ENCODE data around the gene CMTM7. TPM values are rescaled to one million over a fixed set of nuclear protein-coding genes. Genes with fewer than 3 reads are reported as not detected.

The CMTM7 gene
- total RNA-seq (10 to 100 TPM; 38.6 to 60.1 (median 49.5) TPM), polyA plus RNA-seq (100 to 1,000 TPM in 1 of 2 donors, 10 to 100 TPM in 1; 87.7 to 157 TPM), total RNA-seq (34.3 reads per million, percentile 63 among the genes with 10 or more reads in this experiment)

- Mint-ChIP-seq H3K27ac (peak within 1 kb of the TSS; percentile 93 to 100 (median 98)), H3K27me3 (no peaks in the 10 kb centered on the region), H3K36me3 (peaks cover 0 to 28% (median 4%) of the 10 kb centered on the region in 5 donors), H3K4me3 (peak within 1 kb of the TSS; percentile 84 to 99 (median 98)), H3K9me3 (peaks cover 0 to 3% (median 0%) of the 10 kb centered on the region in 11 donors), H3K4me1 (peaks cover 30 to 70% (median 55%) of the 10 kb centered on the region in 7 donors)
- Histone ChIP-seq H3K27me3 (ENCODE audit: control insufficient read depth in 2 of 2, insufficient read depth in 2 of 2, low read length in 2 of 2) (no peaks in the 10 kb centered on the region), H3K27ac (ENCODE audit: low read depth, low read length) (peak within 1 kb of the TSS; percentile 83), H3K4me3 (ENCODE audit: low read length) (peak within 1 kb of the TSS; percentile 81), H3K4me1 (ENCODE audit: control insufficient read depth in 2 of 2, insufficient read depth in 2 of 2, low read length in 2 of 2) (peaks cover 17 to 25% of the 10 kb centered on the region in 2 donors), H3K36me3 (ENCODE audit: control insufficient read depth in 2 of 3, insufficient read depth in 3 of 3, low read length in 3 of 3) (peaks cover 0 to 4% (median 0%) of the 10 kb centered on the region in 3 experiments), H3K9me3 (ENCODE audit: control insufficient read depth in 2 of 3, low read length in 3 of 3) (no peaks in the 10 kb centered on the region)
- ChIA-PET CTCF (interaction anchor here (0.5 to 2.9 kb wide), 5 partner anchors 15 to 76 kb away, joined by 3 to 10 read pairs (median 6); no protein-coding TSS in a partner anchor), POLR2A (interaction anchor here (0.7 to 3.3 kb wide), 24 partner anchors 9 to 293 kb away, joined by 3 to 33 read pairs (median 6); partner anchors contain the start of gene CNOT10)
- ATAC-seq (peak; percentile 75), DNase-seq (peak; percentile 33 to 68 (median 62))
- intact Hi-C loops (cut with micrococcal nuclease) = loop anchor here (1.0 to 10.0 kb wide), 14 partner anchors 9 to 1053 kb away; partner anchors contain the start of genes CNOT10 (in 2 of the 2), CMTM6 (in 1 of the 2), CMTM8 (in 1 of the 2) and DYNC1LI1 (in 1 of the 2)
These were observed at the start of gene CMTM7 for GRCh38 chr3:32391643-32392535. TSS of gene CMTM7 (plus strand) at chr3:32391853. CDS start at chr3:32391907, 54 bp downstream.

GRCh38 chr3:32347343-32348125 is 44.1 kb upstream of the CMTM7 start:
- no peak for ATAC-seq
- H3K4me3 ChIP-seq (ENCODE audit: low read length) = no peak overlapping the region
- H3K36me3 ChIP-seq (ENCODE audit: control insufficient read depth in 2 of 3, insufficient read depth in 3 of 3, low read length in 3 of 3) = no peaks in the 10 kb centered on the region
- H3K4me1 ChIP-seq (ENCODE audit: control insufficient read depth in 2 of 2, insufficient read depth in 2 of 2, low read length in 2 of 2) = no peaks in the 10 kb centered on the region
- ChIA-PET CTCF (interaction anchor here (1.1 to 1.6 kb wide), 3 partner anchors 48 to 171 kb away, joined by 3 to 4 read pairs (median 3); no protein-coding TSS in a partner anchor), POLR2A (interaction anchor here (0.6 to 1.3 kb wide), 3 partner anchors 24 to 249 kb away, joined by 3 to 5 read pairs (median 4); no protein-coding TSS in a partner anchor)
- H3K27ac Mint-ChIP-seq = peak overlapping the region in 5 of 9 donors; percentile 23 to 84 (median 43)
- intact Hi-C loops (cut with micrococcal nuclease) = no loop called here
- H3K9me3 ChIP-seq (ENCODE audit: control insufficient read depth in 2 of 3, low read length in 3 of 3) = no peaks in the 10 kb centered on the region
- peak overlapping the region in 1 of 10 donors; percentile 30 for H3K4me3 Mint-ChIP-seq
- H3K27me3 ChIP-seq (ENCODE audit: control insufficient read depth in 2 of 2, insufficient read depth in 2 of 2, low read length in 2 of 2) = no peaks in the 10 kb centered on the region
- DNase-seq = no peak
- peaks cover 13 to 38% (median 18%) of the 10 kb centered on the region in 7 donors for H3K4me1 Mint-ChIP-seq
- H3K27me3 Mint-ChIP-seq = no peaks in the 10 kb centered on the region
- H3K36me3 Mint-ChIP-seq = peaks cover 0 to 7% (median 0%) of the 10 kb centered on the region in 5 donors
- H3K9me3 Mint-ChIP-seq = peaks cover 0 to 4% (median 0%) of the 10 kb centered on the region in 11 donors
- no peak overlapping the region for H3K27ac ChIP-seq (ENCODE audit: low read depth, low read length)

- ATAC-seq (no peak), DNase-seq (no peak)
- no peak overlapping the region for H3K4me3 Mint-ChIP-seq
- intact Hi-C loops (cut with micrococcal nuclease) = no loop called here
- Histone ChIP-seq H3K27ac (ENCODE audit: low read depth, low read length) (no peak overlapping the region), H3K27me3 (ENCODE audit: control insufficient read depth in 2 of 2, insufficient read depth in 2 of 2, low read length in 2 of 2) (no peaks in the 10 kb centered on the region), H3K9me3 (ENCODE audit: control insufficient read depth in 2 of 3, low read length in 3 of 3) (no peaks in the 10 kb centered on the region), H3K36me3 (ENCODE audit: control insufficient read depth in 2 of 3, insufficient read depth in 3 of 3, low read length in 3 of 3) (no peaks in the 10 kb centered on the region), H3K4me3 (ENCODE audit: low read length) (no peak overlapping the region), H3K4me1 (ENCODE audit: control insufficient read depth in 2 of 2, insufficient read depth in 2 of 2, low read length in 2 of 2) (no peaks in the 10 kb centered on the region)
- ChIA-PET POLR2A (no interaction called here), CTCF (interaction anchor here (1.6 kb wide), 1 partner anchor 119 kb away, joined by 4 read pairs; no protein-coding TSS in a partner anchor)
- peaks cover 0 to 4% (median 0%) of the 10 kb centered on the region in 11 donors for H3K9me3 Mint-ChIP-seq
- no peaks in the 10 kb centered on the region for H3K27me3 Mint-ChIP-seq
- peaks cover 10 to 41% (median 22%) of the 10 kb centered on the region in 7 donors for H3K4me1 Mint-ChIP-seq
- H3K36me3 Mint-ChIP-seq = peaks cover 0 to 9% (median 0%) of the 10 kb centered on the region in 5 donors
- H3K27ac Mint-ChIP-seq = peak overlapping the region in 1 of 9 donors; percentile 61
These were observed 42.5 kb upstream of the CMTM7 start for GRCh38 chr3:32349184-32349583.

GRCh38 chr3:32352563-32352962 is 39.1 kb upstream of the CMTM7 start:
- Mint-ChIP-seq H3K9me3 (no peaks in the 10 kb centered on the region), H3K36me3 (peaks cover 0 to 22% (median 11%) of the 10 kb centered on the region in 5 donors), H3K4me3 (no peak overlapping the region), H3K27ac (no peak overlapping the region), H3K4me1 (peaks cover 8 to 35% (median 27%) of the 10 kb centered on the region in 7 donors), H3K27me3 (no peaks in the 10 kb centered on the region)
- no peak overlapping the region for H3K27ac ChIP-seq (ENCODE audit: low read depth, low read length)
- no peak overlapping the region for H3K4me3 ChIP-seq (ENCODE audit: low read length)
- no peaks in the 10 kb centered on the region for H3K9me3 ChIP-seq (ENCODE audit: control insufficient read depth in 2 of 3, low read length in 3 of 3)
- intact Hi-C loops (cut with micrococcal nuclease) = no loop called here
- ATAC-seq (peak; percentile 32), DNase-seq (no peak)
- ChIA-PET POLR2A (no interaction called here), CTCF (interaction anchor here (0.7 to 0.9 kb wide), 3 partner anchors 21 to 333 kb away, joined by 3 read pairs; no protein-coding TSS in a partner anchor)
- no peaks in the 10 kb centered on the region for H3K4me1 ChIP-seq (ENCODE audit: control insufficient read depth in 2 of 2, insufficient read depth in 2 of 2, low read length in 2 of 2)
- no peaks in the 10 kb centered on the region for H3K27me3 ChIP-seq (ENCODE audit: control insufficient read depth in 2 of 2, insufficient read depth in 2 of 2, low read length in 2 of 2)
- no peaks in the 10 kb centered on the region for H3K36me3 ChIP-seq (ENCODE audit: control insufficient read depth in 2 of 3, insufficient read depth in 3 of 3, low read length in 3 of 3)

- Histone ChIP-seq H3K36me3 (ENCODE audit: control insufficient read depth in 2 of 3, insufficient read depth in 3 of 3, low read length in 3 of 3) (no peaks in the 10 kb centered on the region), H3K4me1 (ENCODE audit: control insufficient read depth in 2 of 2, insufficient read depth in 2 of 2, low read length in 2 of 2) (no peaks in the 10 kb centered on the region), H3K9me3 (ENCODE audit: control insufficient read depth in 2 of 3, low read length in 3 of 3) (no peaks in the 10 kb centered on the region), H3K27ac (ENCODE audit: low read depth, low read length) (no peak overlapping the region), H3K4me3 (ENCODE audit: low read length) (no peak overlapping the region), H3K27me3 (ENCODE audit: control insufficient read depth in 2 of 2, insufficient read depth in 2 of 2, low read length in 2 of 2) (no peaks in the 10 kb centered on the region)
- no peak overlapping the region for H3K4me3 Mint-ChIP-seq
- intact Hi-C loops (cut with micrococcal nuclease) = no loop called here
- ChIA-PET CTCF (interaction anchor here (0.7 to 0.9 kb wide), 2 partner anchors 21 to 23 kb away, joined by 3 read pairs; no protein-coding TSS in a partner anchor), POLR2A (no interaction called here)
- DNase-seq = no peak
- H3K4me1 Mint-ChIP-seq = peaks cover 7 to 32% (median 19%) of the 10 kb centered on the region in 7 donors
- no peak for ATAC-seq
- H3K9me3 Mint-ChIP-seq = no peaks in the 10 kb centered on the region
- peak overlapping the region in 2 of 9 donors; percentile 1 to 66 for H3K27ac Mint-ChIP-seq
- H3K36me3 Mint-ChIP-seq = peaks cover 0 to 24% (median 19%) of the 10 kb centered on the region in 5 donors
- H3K27me3 Mint-ChIP-seq = no peaks in the 10 kb centered on the region
These were observed 38.3 kb upstream of the CMTM7 start for GRCh38 chr3:32353351-32353750.

GRCh38 chr3:32354362-32354778 is 37.3 kb upstream of the CMTM7 start:
- intact Hi-C loops (cut with micrococcal nuclease) = no loop called here
- DNase-seq = no peak
- CTCF ChIA-PET = no interaction called here
- H3K36me3 Mint-ChIP-seq = peaks cover 0 to 31% (median 25%) of the 10 kb centered on the region in 5 donors
- no peak overlapping the region for H3K4me3 Mint-ChIP-seq
- no peak overlapping the region for H3K27ac Mint-ChIP-seq
- H3K9me3 Mint-ChIP-seq = no peaks in the 10 kb centered on the region
- no peak overlapping the region for H3K4me3 ChIP-seq (ENCODE audit: low read length)
- peaks cover under 1 to 22% (median 9%) of the 10 kb centered on the region in 7 donors for H3K4me1 Mint-ChIP-seq
- H3K36me3 ChIP-seq (ENCODE audit: control insufficient read depth in 2 of 3, insufficient read depth in 3 of 3, low read length in 3 of 3) = no peaks in the 10 kb centered on the region
- no peaks in the 10 kb centered on the region for H3K9me3 ChIP-seq (ENCODE audit: control insufficient read depth in 2 of 3, low read length in 3 of 3)
- H3K4me1 ChIP-seq (ENCODE audit: control insufficient read depth in 2 of 2, insufficient read depth in 2 of 2, low read length in 2 of 2) = no peaks in the 10 kb centered on the region
- H3K27ac ChIP-seq (ENCODE audit: low read depth, low read length) = no peak overlapping the region
- no peak for ATAC-seq
- no peaks in the 10 kb centered on the region for H3K27me3 Mint-ChIP-seq
- POLR2A ChIA-PET = no interaction called here
- H3K27me3 ChIP-seq (ENCODE audit: control insufficient read depth in 2 of 2, insufficient read depth in 2 of 2, low read length in 2 of 2) = no peaks in the 10 kb centered on the region

All from naive thymus-derived CD4-positive, alpha-beta T cell (primary cell).